SK-N-SH (cell line): ENCODE results near the gene PCSK9. TPM values are rescaled to one million over a fixed set of nuclear protein-coding genes. Genes with fewer than 3 reads are reported as not detected.
"Not testable (repeated sequence)": the region's sequence is repeated elsewhere in the genome, so short reads cannot be mapped to it uniquely, and the experiment has no call there.

Experiments used
- CTCF ChIA-PET: fragments of 300-600, 350-600 bp; formaldehyde crosslinking; extraction: SDS; loops from one replicate; lab custom pipeline; 2021; lab: Yijun Ruan, JAX
- POLR2A ChIA-PET: fragments of 350-600 bp; sonication (Branson Sonifier 250); formaldehyde crosslinking; extraction: SDS; loops from one replicate; lab custom pipeline; 2020; ENCODE audit warnings: antibody characterized with exemption, inconsistent platforms; lab: Yijun Ruan, JAX
- DNase-seq: peaks from one replicate; pipeline ENCODE4 v3.0.0; 2012
- H2AFZ ChIP-seq: fragments of 200-600 bp; sonication (generic); 2 replicates; pipeline ENCODE4 v1.8.1; 2016; ENCODE audit warnings: antibody characterized with exemption, mild to moderate bottlenecking, low read depth
- H3F3A ChIP-seq: fragments of 200-600 bp; sonication (generic); replicated peaks from 2 replicates; pipeline ENCODE3; 2016; ENCODE audit warnings: antibody characterized with exemption, mild to moderate bottlenecking; ENCODE audit not compliant: insufficient read depth
- H3K27ac ChIP-seq, 2 experiments: fragments of 200-500 bp in 1 of 2; fragments of 200-600 bp in 1 of 2; sonication (Bioruptor generic) in 1 of 2; sonication (generic), shearing (Covaris generic) in 1 of 2; 2 replicates each; pipeline versions ENCODE4 v1.5.1 to v1.6.1; 2014 to 2016; ENCODE audit warnings: low read depth in 2 of 2, inconsistent platforms in 1 of 2, low read length in 1 of 2, mild to moderate bottlenecking in 1 of 2, mixed read lengths in 1 of 2
- H3K27me3 ChIP-seq: fragments of 200-600 bp; sonication (generic), shearing (Covaris generic); 2 replicates; pipeline ENCODE4 v1.6.1; 2016; ENCODE audit warnings: mixed run types; ENCODE audit not compliant: insufficient read depth
- H3K36me3 ChIP-seq, 2 experiments: fragments of 200-500 bp in 1 of 2; fragments of 200-600 bp in 1 of 2; sonication (Bioruptor generic) in 1 of 2; sonication (generic) in 1 of 2; replicated peaks in 1 of 2; 2 replicates each; pipeline versions ENCODE3 to v1.5.1; 2014 to 2016; ENCODE audit warnings: low read length in 1 of 2, mild to moderate bottlenecking in 1 of 2; ENCODE audit not compliant: insufficient read depth in 2 of 2, control insufficient read depth in 1 of 2
- H3K4me1 ChIP-seq, 2 experiments: fragments of 200-500 bp in 1 of 2; fragments of 200-600 bp in 1 of 2; sonication (Bioruptor generic) in 1 of 2; sonication (generic), shearing (Covaris generic) in 1 of 2; 2 replicates each; pipeline versions ENCODE4 v1.5.1 to v1.6.1; 2014 to 2016; ENCODE audit warnings: low read depth in 1 of 2, low read length in 1 of 2, mixed run types in 1 of 2; ENCODE audit not compliant: insufficient read depth in 2 of 2, control insufficient read depth in 1 of 2
- H3K4me2 ChIP-seq: fragments of 200-600 bp; sonication (generic), shearing (Covaris generic); 2 replicates; pipeline ENCODE4 v1.6.1; 2017; ENCODE audit warnings: mixed run types
- H3K4me3 ChIP-seq, 2 experiments: fragments of 200-500 bp in 1 of 2; fragments of 200-600 bp in 1 of 2; sonication (Bioruptor generic) in 1 of 2; sonication (generic), shearing (Covaris generic) in 1 of 2; 2 replicates each; pipeline versions ENCODE4 v1.5.1 to v1.8.1; 2014 to 2016; ENCODE audit warnings: low read depth in 2 of 2, inconsistent platforms in 1 of 2, low read length in 1 of 2, mild to moderate bottlenecking in 1 of 2, mixed read lengths in 1 of 2, moderate library complexity in 1 of 2
- H3K79me2 ChIP-seq: fragments of 200-600 bp; sonication (generic); 2 replicates; pipeline ENCODE4 v1.8.1; 2017; ENCODE audit warnings: mild to moderate bottlenecking; ENCODE audit not compliant: insufficient read depth
- H3K9ac ChIP-seq: fragments of 200-600 bp; sonication (generic); 2 replicates; pipeline ENCODE4 v1.6.1; 2017; ENCODE audit warnings: mixed run types
- H3K9me2 ChIP-seq: fragments of 200-600 bp; sonication (generic); 2 replicates; pipeline ENCODE4 v1.6.1; 2017; ENCODE audit warnings: mixed run types
- H3K9me3 ChIP-seq: fragments of 200-600 bp; sonication (generic); 2 replicates; pipeline ENCODE4 v1.6.1; 2017; ENCODE audit warnings: mixed run types, mild to moderate bottlenecking, moderate library complexity
- H4K20me1 ChIP-seq: fragments of 200-600 bp; sonication (generic); 2 replicates; pipeline ENCODE4 v1.6.1; 2017; ENCODE audit warnings: mild to moderate bottlenecking, mixed run types; ENCODE audit not compliant: insufficient read depth
- CHD2 ChIP-seq: fragments of 150-350 bp; IDR thresholded peaks from 2 replicates; pipeline ENCODE4 v1.6.1; 2018; ENCODE audit warnings: low read length; ENCODE audit not compliant: partially characterized antibody
- GATA2 ChIP-seq: sonication (generic); formaldehyde crosslinking; IDR thresholded peaks from 2 replicates; pipeline ENCODE4 v1.5.0; 2020; ENCODE audit warnings: mild to moderate bottlenecking, missing genetic modification reagents
- MXI1 ChIP-seq: IDR thresholded peaks from 2 replicates; pipeline ENCODE4 v1.6.1; 2012; ENCODE audit warnings: mild to moderate bottlenecking, low read depth, low read length, improper control_type of control experiment
- RFX5 ChIP-seq: IDR thresholded peaks from 2 replicates; pipeline ENCODE4 v1.6.1; 2012; ENCODE audit warnings: mild to moderate bottlenecking, improper control_type of control experiment, low read length
- SMC3 ChIP-seq: IDR thresholded peaks from 2 replicates; pipeline ENCODE4 v1.6.1; 2012; ENCODE audit warnings: low read depth, low read length, improper control_type of control experiment
- USF1 ChIP-seq: IDR thresholded peaks from 2 replicates; pipeline ENCODE4 v1.4.0; 2012; ENCODE audit warnings: low read depth, borderline replicate concordance
- USF2 ChIP-seq: fragments of 150-350 bp; IDR thresholded peaks from 2 replicates; pipeline ENCODE4 v1.6.1; 2017; ENCODE audit warnings: antibody characterized with exemption, low read length, low read depth, borderline replicate concordance
- WGBS: methylation state at CpG from one replicate; pipeline ENCODE4 v1.1.6; 2017; ENCODE audit warnings: low lambda C conversion rate; 5-methylcytosine and 5-hydroxymethylcytosine counted together
- polyA plus RNA-seq, 3 experiments: library from polyadenylated mRNA; depleted of rRNA; stranded (reverse); fragments of >200 nt; gene quantifications; 2 replicates each; pipeline ENCODE4 v1.2.3, GENCODE V29; 2012

PCSK9 gene
- polyA plus RNA-seq, 1 of the 3 experiments (the other 2 are of a cell fraction): 0.02 TPM

GRCh38 chr1:55021942-55022546 lies 17.3 kb upstream of the PCSK9 start (continued):
- TF ChIP-seq USF2: no peak
- no peak for TF ChIP-seq MXI1
- TF ChIP-seq CHD2: peak; percentile 45
- no peak for TF ChIP-seq GATA2 (CRISPR knock-in tag)
- no peak for TF ChIP-seq RFX5
- TF ChIP-seq USF1: no peak
- peak; percentile 83 for TF ChIP-seq SMC3

GRCh38 chr1:55024163-55024562 lies 15.2 kb upstream of the PCSK9 start:
- H3K4me3 ChIP-seq, H3F3A ChIP-seq, POLR2A ChIA-PET, H2AFZ ChIP-seq, H3K27ac ChIP-seq, H3K4me2 ChIP-seq, H3K9me2 ChIP-seq, H3K36me3 ChIP-seq, H3K27me3 ChIP-seq, CTCF ChIA-PET, H3K79me2 ChIP-seq, H3K9me3 ChIP-seq, DNase-seq, H3K9ac ChIP-seq, H3K4me1 ChIP-seq, H4K20me1 ChIP-seq: not testable (repeated sequence)
- 86% methylated on average over 10 of the region's 10 CpGs for WGBS

GRCh38 chr1:55026682-55027081 lies 12.7 kb upstream of the PCSK9 start:
- POLR2A ChIA-PET: not testable (repeated sequence)
- WGBS: 90% methylated on average over 3 of the region's 3 CpGs

GRCh38 chr1:55031098-55031497 lies 8.2 kb upstream of the PCSK9 start:
- CTCF ChIA-PET: interaction anchor here (2.1 to 5.9 kb wide), 3 partner anchors 9 to 80 kb away, joined by 6 to 49 read pairs (median 16); no protein-coding TSS in a partner anchor
- H3K9ac ChIP-seq, H3F3A ChIP-seq, H3K36me3 ChIP-seq, H3K4me1 ChIP-seq, POLR2A ChIA-PET, H4K20me1 ChIP-seq, H3K4me3 ChIP-seq, H2AFZ ChIP-seq, H3K4me2 ChIP-seq, H3K9me2 ChIP-seq, H3K9me3 ChIP-seq, H3K79me2 ChIP-seq, DNase-seq, H3K27ac ChIP-seq: not testable (repeated sequence)
- WGBS: 94% methylated on average over 5 of the region's 5 CpGs
- H3K27me3 ChIP-seq: peaks cover 25% of the 10 kb centered on the region; the same call in 1 of the 2 replicates

More at GRCh38 chr1:55026682-55027081, 12.7 kb upstream of the PCSK9 start:
- H3K27ac ChIP-seq, H3K9ac ChIP-seq, H4K20me1 ChIP-seq, H3K36me3 ChIP-seq, H3K4me1 ChIP-seq, H3K9me2 ChIP-seq, H2AFZ ChIP-seq, H3K27me3 ChIP-seq, CTCF ChIA-PET, H3K4me3 ChIP-seq, H3F3A ChIP-seq, H3K4me2 ChIP-seq, H3K9me3 ChIP-seq, DNase-seq, H3K79me2 ChIP-seq: not testable (repeated sequence)
